ENCODE data around the gene ATE1. TPM values are rescaled to one million over a fixed set of nuclear protein-coding genes. Genes with fewer than 3 reads are reported as not detected.
"Not testable (repeated sequence)": the region's sequence is repeated elsewhere in the genome, so short reads cannot be mapped to it uniquely, and the experiment has no call there.

Gene ATE1
- total RNA-seq = 15.9 TPM

- DNase-seq (ENCODE audit: low read depth in 2 of 3, low spot score in 2 of 3) = peak; percentile 62 to 89 (median 87)
These were observed at the start of gene ATE1 for GRCh38 chr10:121927841-121928527. ATE1 (minus strand) TSS chr10:121928031; CDS start chr10:121927949, 82 bp downstream.

- no peak for DNase-seq (ENCODE audit: low read depth in 2 of 3, low spot score in 2 of 3)
These were observed 48.8 kb upstream of the ATE1 start for GRCh38 chr10:121976607-121977006.

GRCh38 chr10:121975295-121976086, 47.7 kb upstream of the ATE1 start:
- no peak for DNase-seq (ENCODE audit: low read depth in 2 of 3, low spot score in 2 of 3)

GRCh38 chr10:121974535-121975294, 46.9 kb upstream of the ATE1 start, which contains the start of gene NSMCE4A:
NSMCE4A (minus strand) TSS chr10:121975217; CDS start chr10:121975165, 52 bp downstream.
- peak; percentile 39 to 82 (median 81) for DNase-seq (ENCODE audit: low read depth in 2 of 3, low spot score in 2 of 3)

- DNase-seq (ENCODE audit: low read depth in 2 of 3, low spot score in 2 of 3) = no peak
These were observed 46.2 kb upstream of the ATE1 start for GRCh38 chr10:121974019-121974534.

GRCh38 chr10:121969086-121969485, 41.3 kb upstream of the ATE1 start:
- DNase-seq (ENCODE audit: low read depth in 2 of 3, low spot score in 2 of 3) = not testable (repeated sequence)

- no peak for DNase-seq (ENCODE audit: low read depth in 2 of 3, low spot score in 2 of 3)
These were observed 38.2 kb upstream of the ATE1 start for GRCh38 chr10:121965996-121966395.

GRCh38 chr10:121961456-121961855, 33.6 kb upstream of the ATE1 start:
- no peak for DNase-seq (ENCODE audit: low read depth in 2 of 3, low spot score in 2 of 3)

GRCh38 chr10:121959671-121960070, 31.8 kb upstream of the ATE1 start:
- no peak for DNase-seq (ENCODE audit: low read depth in 2 of 3, low spot score in 2 of 3)

- DNase-seq (ENCODE audit: low read depth in 2 of 3, low spot score in 2 of 3) = no peak
These were observed 28.6 kb upstream of the ATE1 start for GRCh38 chr10:121956111-121957061.

- DNase-seq (ENCODE audit: low read depth in 2 of 3, low spot score in 2 of 3) = no peak
These were observed 24.4 kb upstream of the ATE1 start for GRCh38 chr10:121952226-121952625.

- DNase-seq (ENCODE audit: low read depth in 2 of 3, low spot score in 2 of 3) = no peak
These were observed 21.6 kb upstream of the ATE1 start for GRCh38 chr10:121949451-121949850.

- DNase-seq (ENCODE audit: low read depth in 2 of 3, low spot score in 2 of 3) = no peak
These were observed 21.2 kb upstream of the ATE1 start for GRCh38 chr10:121949049-121949448.

- no peak for DNase-seq (ENCODE audit: low read depth in 2 of 3, low spot score in 2 of 3)
These were observed 19.8 kb upstream of the ATE1 start for GRCh38 chr10:121947343-121948330.

GRCh38 chr10:121942749-121943416, 15.1 kb upstream of the ATE1 start:
- peak in 1 of 3 donors; percentile 7 for DNase-seq (ENCODE audit: low read depth in 2 of 3, low spot score in 2 of 3)

GRCh38 chr10:121941532-121941931, 13.7 kb upstream of the ATE1 start:
- DNase-seq (ENCODE audit: low read depth in 2 of 3, low spot score in 2 of 3) = no peak

GRCh38 chr10:121936295-121936694, 8.5 kb upstream of the ATE1 start:
- DNase-seq (ENCODE audit: low read depth in 2 of 3, low spot score in 2 of 3) = no peak

- no peak for DNase-seq (ENCODE audit: low read depth in 2 of 3, low spot score in 2 of 3)
These were observed 7.9 kb upstream of the ATE1 start for GRCh38 chr10:121935702-121936101.

Data from hematopoietic multipotent progenitor cell (in vitro differentiated cells).